Cortex of kidney (tissue), 1 donor: ENCODE data around the gene PCCA.
"Not testable (repeated sequence)": the region's sequence is repeated elsewhere in the genome, so short reads cannot be mapped to it uniquely, and the experiment has no call there.

Source experiments
- DNase-seq: peaks from one replicate; lab custom pipeline; 2025; lab: John Stamatoyannopoulos, UW

The PCCA gene

DNA sequence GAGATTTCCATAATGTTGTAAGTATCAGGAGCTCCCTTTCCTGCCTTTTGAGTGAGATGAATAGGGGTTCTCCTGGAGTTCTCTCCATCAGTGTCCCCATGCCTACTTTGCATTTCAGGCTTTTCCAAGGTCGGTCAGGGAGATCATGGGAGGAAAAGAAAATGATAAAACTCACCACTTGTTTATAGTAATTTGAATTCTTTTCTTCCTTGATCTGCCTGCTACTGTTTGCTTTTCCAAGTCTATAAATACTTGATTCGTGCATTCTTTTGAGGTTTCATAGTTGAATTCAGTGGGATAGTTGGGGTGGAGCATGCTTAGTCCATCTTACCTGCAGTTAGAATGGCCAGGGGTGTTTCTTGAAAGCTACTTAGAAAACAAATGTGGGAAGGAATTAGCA lies 51.5 kb downstream of the PCCA start:
- no peak for DNase-seq

DNA sequence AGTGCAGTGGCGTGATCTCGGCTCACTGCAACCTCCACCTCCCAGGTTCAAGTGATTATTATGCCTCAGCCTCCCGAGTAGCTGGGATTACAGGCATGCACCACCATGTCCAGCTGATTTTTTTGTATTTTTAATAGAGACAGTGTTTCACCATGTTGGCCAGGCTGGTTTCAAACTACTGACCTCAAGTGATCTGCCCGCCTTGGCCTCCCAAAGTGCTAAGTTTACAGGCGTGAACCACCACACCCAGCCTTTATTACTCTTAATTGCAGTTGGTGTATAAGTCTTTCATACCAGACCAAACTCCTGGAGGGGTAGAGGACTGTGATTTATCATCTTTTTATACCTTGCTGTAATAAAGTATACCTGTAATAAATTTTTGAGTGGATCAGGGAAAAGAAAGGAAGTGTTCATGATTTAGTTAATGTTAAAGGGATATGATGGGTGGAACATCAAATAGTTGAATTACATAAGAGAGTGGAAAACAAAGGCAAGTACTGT lies 52.6 kb downstream of the PCCA start:
- not testable (repeated sequence) for DNase-seq

- DNase-seq = no peak
These were observed 57.6 kb downstream of the PCCA start for GRCh38 chr13:100146534-100146933.

DNA sequence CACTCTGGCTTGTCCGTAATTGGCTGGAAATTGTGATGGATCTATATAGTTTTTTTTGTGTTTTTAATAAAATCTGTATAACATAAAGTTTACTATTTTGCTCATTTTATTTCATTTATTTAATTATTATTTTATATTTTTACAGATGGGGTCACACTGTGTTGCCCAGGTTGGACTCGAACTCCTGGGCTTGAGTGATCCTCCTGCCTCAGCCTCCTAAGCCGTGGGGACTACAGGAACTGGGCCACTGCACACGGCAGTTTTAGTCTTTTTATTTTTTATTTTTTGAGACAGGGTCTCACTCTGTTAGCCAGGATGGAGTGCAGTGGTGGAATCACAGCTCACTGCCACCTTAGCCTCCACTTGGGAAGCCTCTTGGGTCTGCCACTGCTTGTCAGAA lies 58.9 kb downstream of the PCCA start:
- DNase-seq = no peak

- no peak for DNase-seq
These were observed 59.5 kb downstream of the PCCA start for GRCh38 chr13:100148422-100148821.

GRCh38 chr13:100149389-100149788 lies 60.5 kb downstream of the PCCA start:
- DNase-seq = no peak

- not testable (repeated sequence) for DNase-seq
These were observed 61.8 kb downstream of the PCCA start for GRCh38 chr13:100150711-100151110.

DNA sequence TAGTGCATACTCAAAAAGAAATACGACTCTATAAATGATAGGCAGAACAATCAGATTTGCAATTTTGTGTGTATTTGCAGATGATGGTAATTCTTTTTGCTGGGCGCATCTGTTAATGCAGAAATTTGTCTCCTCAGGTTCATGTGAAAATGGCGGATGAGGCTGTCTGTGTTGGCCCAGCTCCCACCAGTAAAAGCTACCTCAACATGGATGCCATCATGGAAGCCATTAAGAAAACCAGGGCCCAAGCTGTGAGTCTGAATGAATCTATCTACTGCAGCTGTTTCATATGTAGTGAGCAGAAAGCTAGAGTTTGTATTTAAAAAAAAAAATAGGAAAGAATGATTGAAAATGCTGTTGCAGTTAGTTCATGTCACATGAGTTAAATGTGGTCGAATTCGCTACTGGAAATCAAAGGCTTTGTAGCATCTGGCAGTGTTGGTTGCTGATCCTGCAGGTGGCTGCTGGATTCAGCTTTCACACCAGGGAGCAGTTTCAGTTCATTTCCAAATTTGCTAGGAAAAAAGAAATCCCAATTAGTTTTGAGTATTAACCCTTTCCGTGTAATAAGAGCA lies 66.0 kb downstream of the PCCA start:
- no peak for DNase-seq

DNA sequence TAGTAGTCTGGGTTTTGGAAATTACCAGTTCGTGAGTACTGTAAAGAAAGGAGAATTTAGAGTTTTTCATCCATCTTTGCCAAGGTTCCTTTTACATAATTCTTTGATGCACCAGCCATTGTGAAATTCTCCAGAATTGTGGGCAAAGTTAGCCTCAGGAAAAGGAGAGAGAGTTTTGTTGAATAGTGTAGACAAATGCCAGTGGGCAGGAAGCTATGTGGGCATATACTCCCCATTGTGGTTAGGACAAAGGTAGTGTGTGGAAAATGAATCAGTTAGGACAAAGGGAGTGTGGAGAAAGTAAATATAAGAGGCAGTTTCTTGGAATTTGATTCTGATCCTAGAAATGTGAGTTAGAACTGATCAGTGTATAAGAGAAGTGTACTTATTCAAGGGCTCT lies 67.9 kb downstream of the PCCA start:
- no peak for DNase-seq

GRCh38 chr13:100158569-100158968 lies 69.7 kb downstream of the PCCA start:
- no peak for DNase-seq

DNA sequence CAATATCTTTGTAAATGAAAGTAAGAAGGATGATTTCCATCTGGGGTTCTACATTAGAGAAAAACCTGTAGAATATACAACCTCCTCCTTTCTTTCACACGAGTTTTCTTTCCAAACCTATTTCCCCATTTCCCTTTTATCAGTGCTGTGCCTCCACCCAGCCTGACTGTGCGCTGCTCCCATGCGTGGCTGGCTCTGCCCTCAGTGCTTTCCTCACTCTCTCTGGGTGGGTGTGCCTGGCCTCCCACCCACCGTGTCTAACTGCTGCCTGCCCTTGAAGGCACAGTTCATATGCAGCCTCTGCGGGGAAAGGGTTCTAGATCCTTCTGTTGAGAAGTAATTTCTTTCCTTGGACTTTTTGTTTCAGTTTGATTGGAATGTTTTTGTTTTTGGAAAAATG lies 70.7 kb downstream of the PCCA start:
- DNase-seq = no peak

DNA sequence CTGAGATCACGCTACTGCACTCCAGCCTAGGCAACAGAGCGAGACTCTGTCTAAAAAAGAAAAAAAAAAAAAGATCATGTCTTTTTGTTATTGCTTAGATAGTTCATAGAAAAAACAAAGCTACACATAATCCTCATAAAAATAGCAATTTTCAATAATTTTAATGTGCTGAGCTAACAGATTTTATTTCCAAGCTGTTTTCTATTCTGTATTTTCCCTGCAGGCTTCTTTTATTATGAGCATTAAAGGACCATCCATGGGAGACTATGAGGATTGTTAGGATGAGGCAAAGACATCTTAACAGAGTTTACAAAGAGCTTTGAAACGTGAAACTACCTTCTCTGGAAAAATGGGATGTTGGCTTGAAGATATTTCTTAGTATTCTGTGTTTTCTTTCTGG lies 71.6 kb downstream of the PCCA start:
- DNase-seq = no peak

DNA sequence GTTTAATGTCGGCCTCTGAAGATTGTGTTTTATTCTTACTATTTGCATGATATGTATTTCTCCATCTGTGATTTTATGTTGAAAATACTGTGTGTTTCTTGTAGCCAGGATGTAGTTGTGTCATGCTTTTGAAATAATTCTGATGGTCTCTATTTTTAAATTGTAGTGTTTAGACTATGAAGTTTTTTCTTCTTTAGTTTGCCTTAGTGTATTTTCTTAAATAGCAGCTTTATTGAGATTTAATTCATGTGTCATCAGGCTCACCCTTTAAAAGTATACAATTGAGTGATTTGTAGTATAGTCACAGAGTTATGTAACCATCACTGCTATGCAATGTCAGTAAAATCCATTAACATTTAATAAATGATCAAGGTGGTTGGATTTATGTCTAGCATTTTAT lies 74.5 kb downstream of the PCCA start:
- DNase-seq = no peak

- no peak for DNase-seq
These were observed 84.3 kb downstream of the PCCA start for GRCh38 chr13:100173203-100173602.

DNA sequence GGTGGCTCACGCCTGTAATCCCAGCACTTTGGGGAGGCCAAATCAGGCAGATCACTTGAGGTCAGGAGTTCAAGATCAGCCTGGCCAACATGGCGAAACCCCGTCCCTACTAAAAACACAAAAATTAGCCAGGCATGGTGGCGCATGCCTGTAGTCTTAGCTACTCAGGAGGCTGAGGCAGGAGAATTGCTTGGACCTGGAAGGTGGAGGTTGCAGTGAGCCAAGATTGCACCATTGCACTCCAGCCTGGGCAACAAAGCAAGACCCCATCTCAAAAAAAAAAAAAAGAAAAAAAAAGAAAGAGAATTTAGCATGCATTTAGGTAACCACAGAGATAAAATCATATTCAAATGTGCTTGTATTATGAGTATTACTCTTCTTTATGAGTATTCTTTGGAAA lies 85.6 kb downstream of the PCCA start:
- DNase-seq = not testable (repeated sequence)

DNA sequence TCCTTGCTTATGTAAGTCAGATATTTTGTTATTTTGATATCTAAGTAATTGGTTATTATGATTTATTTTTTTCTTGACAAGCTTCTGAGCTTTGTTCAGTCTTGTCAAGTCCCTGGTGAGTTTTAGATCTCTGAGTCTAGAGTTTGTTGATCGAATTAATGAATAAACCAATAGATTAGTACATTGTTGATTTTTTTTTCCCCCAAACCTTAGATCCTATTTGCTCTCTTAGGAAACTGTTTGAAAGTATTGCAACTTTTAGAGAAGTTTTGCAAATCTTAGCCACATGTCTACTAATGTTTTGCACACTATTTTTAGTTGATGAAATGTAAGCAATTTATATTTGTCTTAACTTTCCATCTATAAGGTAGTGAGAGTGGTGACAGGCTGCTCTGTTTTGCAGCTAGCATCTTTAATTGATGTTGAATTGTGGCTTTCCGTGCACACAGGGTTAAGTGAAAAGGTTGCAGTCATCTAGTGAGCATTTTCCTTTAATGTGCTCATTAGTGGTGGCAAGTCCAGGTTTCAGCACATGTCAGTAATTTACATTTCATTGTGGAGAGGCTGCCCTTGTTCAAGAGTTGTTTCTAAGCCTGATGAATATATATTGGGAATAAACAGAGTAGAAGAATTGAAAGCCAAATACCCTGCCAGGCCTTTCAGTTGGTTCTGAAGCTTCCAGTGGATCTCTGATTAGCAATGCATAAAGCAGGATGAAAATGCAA lies 86.3 kb downstream of the PCCA start:
- no peak for DNase-seq

- DNase-seq = no peak
These were observed 86.9 kb downstream of the PCCA start for GRCh38 chr13:100175803-100176182.

GRCh38 chr13:100176801-100177400 lies 88.0 kb downstream of the PCCA start:
- DNase-seq = no peak

GRCh38 chr13:100178309-100178708 lies 89.4 kb downstream of the PCCA start:
- no peak for DNase-seq

GRCh38 chr13:100179276-100179675 lies 90.4 kb downstream of the PCCA start:
- no peak for DNase-seq

GRCh38 chr13:100182900-100183490 lies 94.1 kb downstream of the PCCA start:
- no peak for DNase-seq

- no peak for DNase-seq
These were observed 95.2 kb downstream of the PCCA start for GRCh38 chr13:100184095-100184494.

- DNase-seq = no peak
These were observed 106.7 kb downstream of the PCCA start for GRCh38 chr13:100195568-100195967.
